ENCODE results near the gene PTPRN2.

DNA sequence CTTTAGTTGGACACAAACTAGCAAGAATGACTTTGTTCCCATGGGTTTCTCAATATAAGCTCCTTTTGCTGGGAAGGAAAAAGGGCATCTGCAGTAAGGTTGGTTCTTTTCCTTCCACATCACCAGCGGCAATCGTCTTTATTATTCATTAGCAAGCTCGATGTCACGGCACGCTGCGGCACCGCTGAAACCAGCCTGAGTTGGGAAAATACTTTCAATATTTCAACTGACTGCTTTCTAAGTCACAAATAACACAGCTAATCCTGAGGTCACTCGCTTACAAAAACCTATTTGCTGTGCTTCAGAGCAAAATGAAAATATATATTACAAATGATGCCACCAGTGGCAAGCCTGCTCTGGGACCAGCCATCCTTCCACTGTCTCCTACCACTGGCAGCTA is 665.0 kb downstream of the PTPRN2 start:
- TF ChIP-seq, protein P1, sequence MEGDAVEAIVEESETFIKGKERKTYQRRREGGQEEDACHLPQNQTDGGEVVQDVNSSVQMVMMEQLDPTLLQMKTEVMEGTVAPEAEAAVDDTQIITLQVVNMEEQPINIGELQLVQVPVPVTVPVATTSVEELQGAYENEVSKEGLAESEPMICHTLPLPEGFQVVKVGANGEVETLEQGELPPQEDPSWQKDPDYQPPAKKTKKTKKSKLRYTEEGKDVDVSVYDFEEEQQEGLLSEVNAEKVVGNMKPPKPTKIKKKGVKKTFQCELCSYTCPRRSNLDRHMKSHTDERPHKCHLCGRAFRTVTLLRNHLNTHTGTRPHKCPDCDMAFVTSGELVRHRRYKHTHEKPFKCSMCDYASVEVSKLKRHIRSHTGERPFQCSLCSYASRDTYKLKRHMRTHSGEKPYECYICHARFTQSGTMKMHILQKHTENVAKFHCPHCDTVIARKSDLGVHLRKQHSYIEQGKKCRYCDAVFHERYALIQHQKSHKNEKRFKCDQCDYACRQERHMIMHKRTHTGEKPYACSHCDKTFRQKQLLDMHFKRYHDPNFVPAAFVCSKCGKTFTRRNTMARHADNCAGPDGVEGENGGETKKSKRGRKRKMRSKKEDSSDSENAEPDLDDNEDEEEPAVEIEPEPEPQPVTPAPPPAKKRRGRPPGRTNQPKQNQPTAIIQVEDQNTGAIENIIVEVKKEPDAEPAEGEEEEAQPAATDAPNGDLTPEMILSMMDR (IDR thresholded peaks at IDR 0.05) = no peak
- TF ChIP-seq EP300 (IDR thresholded peaks at IDR 0.05; ENCODE audit: borderline replicate concordance in 1 of 2, low read depth in 1 of 2, low read length in 1 of 2) = no peak
- TF ChIP-seq SIN3A (IDR thresholded peaks at IDR 0.05; ENCODE audit: borderline replicate concordance, low read depth, low read length) = no peak
- TF ChIP-seq, protein P2, sequence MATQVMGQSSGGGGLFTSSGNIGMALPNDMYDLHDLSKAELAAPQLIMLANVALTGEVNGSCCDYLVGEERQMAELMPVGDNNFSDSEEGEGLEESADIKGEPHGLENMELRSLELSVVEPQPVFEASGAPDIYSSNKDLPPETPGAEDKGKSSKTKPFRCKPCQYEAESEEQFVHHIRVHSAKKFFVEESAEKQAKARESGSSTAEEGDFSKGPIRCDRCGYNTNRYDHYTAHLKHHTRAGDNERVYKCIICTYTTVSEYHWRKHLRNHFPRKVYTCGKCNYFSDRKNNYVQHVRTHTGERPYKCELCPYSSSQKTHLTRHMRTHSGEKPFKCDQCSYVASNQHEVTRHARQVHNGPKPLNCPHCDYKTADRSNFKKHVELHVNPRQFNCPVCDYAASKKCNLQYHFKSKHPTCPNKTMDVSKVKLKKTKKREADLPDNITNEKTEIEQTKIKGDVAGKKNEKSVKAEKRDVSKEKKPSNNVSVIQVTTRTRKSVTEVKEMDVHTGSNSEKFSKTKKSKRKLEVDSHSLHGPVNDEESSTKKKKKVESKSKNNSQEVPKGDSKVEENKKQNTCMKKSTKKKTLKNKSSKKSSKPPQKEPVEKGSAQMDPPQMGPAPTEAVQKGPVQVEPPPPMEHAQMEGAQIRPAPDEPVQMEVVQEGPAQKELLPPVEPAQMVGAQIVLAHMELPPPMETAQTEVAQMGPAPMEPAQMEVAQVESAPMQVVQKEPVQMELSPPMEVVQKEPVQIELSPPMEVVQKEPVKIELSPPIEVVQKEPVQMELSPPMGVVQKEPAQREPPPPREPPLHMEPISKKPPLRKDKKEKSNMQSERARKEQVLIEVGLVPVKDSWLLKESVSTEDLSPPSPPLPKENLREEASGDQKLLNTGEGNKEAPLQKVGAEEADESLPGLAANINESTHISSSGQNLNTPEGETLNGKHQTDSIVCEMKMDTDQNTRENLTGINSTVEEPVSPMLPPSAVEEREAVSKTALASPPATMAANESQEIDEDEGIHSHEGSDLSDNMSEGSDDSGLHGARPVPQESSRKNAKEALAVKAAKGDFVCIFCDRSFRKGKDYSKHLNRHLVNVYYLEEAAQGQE (IDR thresholded peaks at IDR 0.05; ENCODE audit: low read depth, low read length) = no peak
- no peak for TF ChIP-seq TEAD4 (IDR thresholded peaks at IDR 0.05; ENCODE audit: borderline replicate concordance, insufficient read depth)
- no peak for TF ChIP-seq EZH2phosphoT487 (IDR thresholded peaks at IDR 0.05; ENCODE audit: borderline replicate concordance, low read depth)
- no peak for TF ChIP-seq FOXM1 (IDR thresholded peaks at IDR 0.05; ENCODE audit: low read depth)
- no peak for TF ChIP-seq GABPA (IDR thresholded peaks at IDR 0.05; ENCODE audit: low read depth)
- TF ChIP-seq MXI1 (IDR thresholded peaks at IDR 0.05; ENCODE audit: low read depth, low read length) = no peak
- no peak for TF ChIP-seq TAF1 (IDR thresholded peaks at IDR 0.05; ENCODE audit: borderline replicate concordance, low read depth, low read length)
